Measurements from ENCODE around the gene HM13. TPM values are rescaled to one million over a fixed set of nuclear protein-coding genes. Genes with fewer than 3 reads are reported as not detected.
A peak's percentile ranks its signal among the peaks of the same experiment; 100 is the strongest.

HM13 gene
- total and polyA plus RNA-seq, 2 of the 13 experiments (the other 11 are each of a cell fraction or from before 2014, with no cell fraction given) = 118 to 243 TPM

DNA sequence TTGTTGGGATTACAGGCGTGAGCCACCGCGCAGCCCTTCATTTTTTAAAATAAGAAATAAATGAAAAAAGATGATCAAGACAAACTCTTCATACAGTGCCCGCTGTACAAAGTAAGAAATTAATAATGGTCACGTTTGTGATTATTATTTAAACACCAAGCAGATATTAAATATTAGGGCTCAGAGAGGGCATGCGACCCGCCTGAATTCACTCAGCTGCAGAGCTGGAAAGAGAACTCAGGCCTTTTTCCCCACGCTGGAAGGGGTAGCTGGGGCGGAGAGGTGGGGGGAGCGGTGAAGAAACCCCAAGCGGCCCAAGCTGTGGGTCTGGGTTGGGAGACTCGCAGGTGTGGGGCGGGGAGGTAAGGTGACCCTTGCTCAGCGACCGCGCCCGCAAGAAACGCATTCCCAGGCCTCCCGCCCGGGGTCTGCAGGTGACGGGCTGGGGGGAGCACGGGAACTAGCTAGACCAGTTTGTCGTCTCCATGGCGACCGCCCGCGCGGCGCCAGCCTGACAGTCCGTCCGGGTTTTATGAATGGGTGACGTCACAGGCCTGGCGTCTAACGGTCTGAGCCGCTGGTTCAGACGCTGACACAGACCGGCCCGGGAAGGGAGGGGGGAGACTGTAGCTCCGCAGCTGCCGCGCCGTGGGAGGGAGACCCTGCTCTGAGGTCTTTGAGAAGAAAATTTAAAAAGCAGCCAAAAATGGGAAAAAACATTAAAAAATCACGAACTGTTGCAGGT, 89.8 kb downstream of the HM13 start (continued):
- TF ChIP-seq AHR (CRISPR knock-in tag; IDR thresholded peaks at IDR 0.05) = peak; percentile 98
- no peak for TF ChIP-seq HMGA1 (CRISPR knock-in tag; conservative IDR thresholded peaks at IDR 0.05)
- TF ChIP-seq MIXL1 (CRISPR knock-in tag; IDR thresholded peaks at IDR 0.05) = peak; percentile 86; the same call in 1 of the 2 replicates
- TF ChIP-seq RXRA (CRISPR knock-in tag; IDR thresholded peaks at IDR 0.05) = peak; percentile 98
- no peak for TF ChIP-seq FOXP1 (IDR thresholded peaks at IDR 0.05)
- peak; percentile 69; the same call in 1 of the 2 replicates for TF ChIP-seq FOXP1 (CRISPR knock-in tag; IDR thresholded peaks at IDR 0.05)
- TF ChIP-seq HNRNPH1 (optimal IDR thresholded peaks at IDR 0.05; ENCODE audit: low read depth, low read length) = peak; percentile 93
- TF ChIP-seq, protein P1, sequence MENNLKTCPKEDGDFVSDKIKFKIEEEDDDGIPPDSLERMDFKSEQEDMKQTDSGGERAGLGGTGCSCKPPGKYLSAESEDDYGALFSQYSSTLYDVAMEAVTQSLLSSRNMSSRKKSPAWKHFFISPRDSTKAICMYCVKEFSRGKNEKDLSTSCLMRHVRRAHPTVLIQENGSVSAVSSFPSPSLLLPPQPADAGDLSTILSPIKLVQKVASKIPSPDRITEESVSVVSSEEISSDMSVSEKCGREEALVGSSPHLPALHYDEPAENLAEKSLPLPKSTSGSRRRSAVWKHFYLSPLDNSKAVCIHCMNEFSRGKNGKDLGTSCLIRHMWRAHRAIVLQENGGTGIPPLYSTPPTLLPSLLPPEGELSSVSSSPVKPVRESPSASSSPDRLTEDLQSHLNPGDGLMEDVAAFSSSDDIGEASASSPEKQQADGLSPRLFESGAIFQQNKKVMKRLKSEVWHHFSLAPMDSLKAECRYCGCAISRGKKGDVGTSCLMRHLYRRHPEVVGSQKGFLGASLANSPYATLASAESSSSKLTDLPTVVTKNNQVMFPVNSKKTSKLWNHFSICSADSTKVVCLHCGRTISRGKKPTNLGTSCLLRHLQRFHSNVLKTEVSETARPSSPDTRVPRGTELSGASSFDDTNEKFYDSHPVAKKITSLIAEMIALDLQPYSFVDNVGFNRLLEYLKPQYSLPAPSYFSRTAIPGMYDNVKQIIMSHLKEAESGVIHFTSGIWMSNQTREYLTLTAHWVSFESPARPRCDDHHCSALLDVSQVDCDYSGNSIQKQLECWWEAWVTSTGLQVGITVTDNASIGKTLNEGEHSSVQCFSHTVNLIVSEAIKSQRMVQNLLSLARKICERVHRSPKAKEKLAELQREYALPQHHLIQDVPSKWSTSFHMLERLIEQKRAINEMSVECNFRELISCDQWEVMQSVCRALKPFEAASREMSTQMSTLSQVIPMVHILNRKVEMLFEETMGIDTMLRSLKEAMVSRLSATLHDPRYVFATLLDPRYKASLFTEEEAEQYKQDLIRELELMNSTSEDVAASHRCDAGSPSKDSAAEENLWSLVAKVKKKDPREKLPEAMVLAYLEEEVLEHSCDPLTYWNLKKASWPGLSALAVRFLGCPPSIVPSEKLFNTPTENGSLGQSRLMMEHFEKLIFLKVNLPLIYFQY (CRISPR knock-in tag; IDR thresholded peaks at IDR 0.05; ENCODE audit: borderline replicate concordance) = peak; percentile 91; the same call in 1 of the 2 replicates
- TF ChIP-seq, protein P2, sequence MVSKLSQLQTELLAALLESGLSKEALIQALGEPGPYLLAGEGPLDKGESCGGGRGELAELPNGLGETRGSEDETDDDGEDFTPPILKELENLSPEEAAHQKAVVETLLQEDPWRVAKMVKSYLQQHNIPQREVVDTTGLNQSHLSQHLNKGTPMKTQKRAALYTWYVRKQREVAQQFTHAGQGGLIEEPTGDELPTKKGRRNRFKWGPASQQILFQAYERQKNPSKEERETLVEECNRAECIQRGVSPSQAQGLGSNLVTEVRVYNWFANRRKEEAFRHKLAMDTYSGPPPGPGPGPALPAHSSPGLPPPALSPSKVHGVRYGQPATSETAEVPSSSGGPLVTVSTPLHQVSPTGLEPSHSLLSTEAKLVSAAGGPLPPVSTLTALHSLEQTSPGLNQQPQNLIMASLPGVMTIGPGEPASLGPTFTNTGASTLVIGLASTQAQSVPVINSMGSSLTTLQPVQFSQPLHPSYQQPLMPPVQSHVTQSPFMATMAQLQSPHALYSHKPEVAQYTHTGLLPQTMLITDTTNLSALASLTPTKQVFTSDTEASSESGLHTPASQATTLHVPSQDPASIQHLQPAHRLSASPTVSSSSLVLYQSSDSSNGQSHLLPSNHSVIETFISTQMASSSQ (IDR thresholded peaks at IDR 0.05; ENCODE audit: low read depth) = peak; percentile 86
- TF ChIP-seq, protein P2 (CRISPR knock-in tag; IDR thresholded peaks at IDR 0.05; ENCODE audit: borderline replicate concordance) = peak; percentile 98
- TF ChIP-seq BHLHE40 (IDR thresholded peaks at IDR 0.05; ENCODE audit: low read length) = peak; percentile 84
- TF ChIP-seq POLR2AphosphoS5 (IDR thresholded peaks at IDR 0.05; ENCODE audit: low read depth, low read length) = peak; percentile 90
- TF ChIP-seq ZFP1 (CRISPR knock-in tag; IDR thresholded peaks at IDR 0.05) = peak; percentile 94
- TF ChIP-seq ZNF672 (CRISPR knock-in tag; IDR thresholded peaks at IDR 0.05) = no peak
- TF ChIP-seq, protein P3, sequence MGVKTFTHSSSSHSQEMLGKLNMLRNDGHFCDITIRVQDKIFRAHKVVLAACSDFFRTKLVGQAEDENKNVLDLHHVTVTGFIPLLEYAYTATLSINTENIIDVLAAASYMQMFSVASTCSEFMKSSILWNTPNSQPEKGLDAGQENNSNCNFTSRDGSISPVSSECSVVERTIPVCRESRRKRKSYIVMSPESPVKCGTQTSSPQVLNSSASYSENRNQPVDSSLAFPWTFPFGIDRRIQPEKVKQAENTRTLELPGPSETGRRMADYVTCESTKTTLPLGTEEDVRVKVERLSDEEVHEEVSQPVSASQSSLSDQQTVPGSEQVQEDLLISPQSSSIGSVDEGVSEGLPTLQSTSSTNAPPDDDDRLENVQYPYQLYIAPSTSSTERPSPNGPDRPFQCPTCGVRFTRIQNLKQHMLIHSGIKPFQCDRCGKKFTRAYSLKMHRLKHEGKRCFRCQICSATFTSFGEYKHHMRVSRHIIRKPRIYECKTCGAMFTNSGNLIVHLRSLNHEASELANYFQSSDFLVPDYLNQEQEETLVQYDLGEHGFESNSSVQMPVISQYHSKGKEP (CRISPR knock-in tag; IDR thresholded peaks at IDR 0.05) = no peak
- TF ChIP-seq MAFF (IDR thresholded peaks at IDR 0.05; ENCODE audit: low read depth, low read length) = peak; percentile 47; the same call in 1 of the 2 replicates
- TF ChIP-seq CHD4 (IDR thresholded peaks at IDR 0.05; ENCODE audit: borderline replicate concordance, low read length) = 0 out of 2 replicates have a peak, but pooled peaks have one; percentile 36
- TF ChIP-seq ZNF674 (CRISPR knock-in tag; IDR thresholded peaks at IDR 0.05; ENCODE audit: low read depth) = 0 out of 2 replicates have a peak, but pooled peaks have one; percentile 59
- TF ChIP-seq ZNF17 (CRISPR knock-in tag; IDR thresholded peaks at IDR 0.05) = no peak

All from HepG2 (cell line).